Smooth muscle cell (in vitro differentiated cells): ENCODE measurements around the gene ITGB2. TPM values are rescaled to one million over a fixed set of nuclear protein-coding genes. Genes with fewer than 3 reads are reported as not detected.

Source experiments
- DNase-seq: peaks from one replicate; lab custom pipeline; 2025; ENCODE audit not compliant: unreplicated experiment; lab: John Stamatoyannopoulos, UW
- H2AFZ ChIP-seq: fragments of 200-600 bp; sonication (generic); 2 replicates; pipeline ENCODE4 v1.6.0; 2016; ENCODE audit warnings: antibody characterized with exemption, low read depth, mild to moderate bottlenecking
- H3F3A ChIP-seq: fragments of 200-600 bp; sonication (generic); 2 replicates; pipeline ENCODE4 v1.6.0; 2017; ENCODE audit warnings: antibody characterized with exemption, low read depth
- H3K27ac ChIP-seq: fragments of 200-600 bp; sonication (generic); 2 replicates; pipeline ENCODE4 v1.5.1; 2016; ENCODE audit warnings: low read depth, mild to moderate bottlenecking
- H3K27me3 ChIP-seq: fragments of 200-600 bp; sonication (generic); 2 replicates; pipeline ENCODE4 v1.6.1; 2016; ENCODE audit warnings: low read depth, mild to moderate bottlenecking
- H3K36me3 ChIP-seq: fragments of 200-600 bp; sonication (generic); 2 replicates; pipeline ENCODE4 v1.5.1; 2016; ENCODE audit warnings: low read depth
- H3K4me1 ChIP-seq: fragments of 200-600 bp; sonication (generic); 2 replicates; pipeline ENCODE4 v1.5.1; 2016; ENCODE audit warnings: low read depth
- H3K4me2 ChIP-seq: fragments of 200-600 bp; sonication (generic); 2 replicates; pipeline ENCODE4 v1.6.0; 2016; ENCODE audit warnings: mild to moderate bottlenecking
- H3K4me3 ChIP-seq: fragments of 200-600 bp; sonication (generic); 2 replicates; pipeline ENCODE4 v1.5.1; 2016; ENCODE audit warnings: mild to moderate bottlenecking
- H3K79me2 ChIP-seq: fragments of 200-600 bp; sonication (generic); 2 replicates; pipeline ENCODE4 v1.6.0; 2016; ENCODE audit warnings: low read depth, mild to moderate bottlenecking
- H3K9ac ChIP-seq: fragments of 200-600 bp; sonication (generic); 2 replicates; pipeline ENCODE4 v1.6.0; 2016; ENCODE audit warnings: low read depth
- H3K9me3 ChIP-seq: fragments of 200-600 bp; sonication (generic); replicated peaks from 2 replicates; pipeline ENCODE4 v1.5.1; 2016; ENCODE audit warnings: low read depth
- H4K20me1 ChIP-seq: fragments of 200-600 bp; sonication (generic); 2 replicates; pipeline ENCODE4 v1.6.0; 2016; ENCODE audit warnings: low read depth
- CTCF ChIP-seq: fragments of 200-600 bp; sonication (generic); IDR thresholded peaks from 2 replicates; pipeline ENCODE4 v1.5.1; 2017; ENCODE audit warnings: borderline replicate concordance, mild to moderate bottlenecking, antibody characterized with exemption; ENCODE audit not compliant: insufficient read depth, poor library complexity, severe bottlenecking
- WGBS: methylation state at CpG from one replicate; pipeline ENCODE4 v1.1.7; 2016; ENCODE audit warnings: low lambda C conversion rate; 5-methylcytosine and 5-hydroxymethylcytosine counted together
- polyA plus RNA-seq: library from polyadenylated mRNA; unstranded; fragments of >200 nt; fragmentation: Nextera tagmentation; extraction: Ambion mirVana; gene quantifications from 2 replicates; pipeline ENCODE4 v1.2.1, GENCODE V29; 2016
- total RNA-seq: library from RNA; depleted of rRNA; stranded (reverse); fragments of >200 nt; gene quantifications from 2 replicates; pipeline ENCODE4 v1.2.3, GENCODE V29; 2014

Gene ITGB2
- total and polyA plus RNA-seq, 2 experiments from 2014 or later, result 0.18 to 0.86 TPM

GRCh38 chr21:44901391-44902074, 19.2 kb downstream of the ITGB2 start:
- H3K27ac ChIP-seq, result no peak overlapping the region
- H3K9ac ChIP-seq, result no peak overlapping the region

GRCh38 chr21:44900559-44901251, 20.0 kb downstream of the ITGB2 start:
- no peak overlapping the region for H3K27ac ChIP-seq
- no peak overlapping the region for H3K4me2 ChIP-seq
- no peaks in the 10 kb centered on the region for H3K9me3 ChIP-seq
- no peaks in the 10 kb centered on the region for H3K36me3 ChIP-seq
- no peaks in the 10 kb centered on the region for H3K27me3 ChIP-seq
- H2AFZ ChIP-seq, result no peak overlapping the region
- no peaks in the 10 kb centered on the region for H3K4me1 ChIP-seq
- no peak overlapping the region for H3K9ac ChIP-seq
- no peak for DNase-seq
- 93% methylated on average over 26 of the region's 28 CpGs for WGBS
- no peak for TF ChIP-seq CTCF
- H3K4me3 ChIP-seq, result no peak overlapping the region
- H3F3A ChIP-seq, result no peaks in the 10 kb centered on the region
- no peaks in the 10 kb centered on the region for H4K20me1 ChIP-seq
- H3K79me2 ChIP-seq, result no peaks in the 10 kb centered on the region

More at GRCh38 chr21:44901391-44902074, 19.2 kb downstream of the ITGB2 start:
- H3K27me3 ChIP-seq, result no peaks in the 10 kb centered on the region
- no peaks in the 10 kb centered on the region for H4K20me1 ChIP-seq
- H3K36me3 ChIP-seq, result no peaks in the 10 kb centered on the region
- no peak for DNase-seq
- no peak for TF ChIP-seq CTCF
- no peak overlapping the region for H3K4me3 ChIP-seq
- no peaks in the 10 kb centered on the region for H3K9me3 ChIP-seq
- H3K4me2 ChIP-seq, result no peak overlapping the region
- no peaks in the 10 kb centered on the region for H3K4me1 ChIP-seq
- no peaks in the 10 kb centered on the region for H3K79me2 ChIP-seq
- 92% methylated on average over 27 of the region's 27 CpGs for WGBS
- no peak overlapping the region for H2AFZ ChIP-seq
- H3F3A ChIP-seq, result no peaks in the 10 kb centered on the region

- no peak for DNase-seq
- Histone ChIP-seq H3K9me3 (no peaks in the 10 kb centered on the region), H3K9ac (no peak overlapping the region), H3F3A (no peaks in the 10 kb centered on the region), H4K20me1 (no peaks in the 10 kb centered on the region), H3K79me2 (no peaks in the 10 kb centered on the region), H3K4me2 (no peak overlapping the region), H3K36me3 (no peaks in the 10 kb centered on the region), H3K27me3 (no peaks in the 10 kb centered on the region), H3K4me3 (no peak overlapping the region), H3K27ac (no peak overlapping the region), H3K4me1 (no peaks in the 10 kb centered on the region), H2AFZ (no peak overlapping the region)
- 89% methylated on average over 37 of the region's 37 CpGs for WGBS
- no peak for TF ChIP-seq CTCF
Measured at GRCh38 chr21:44899768-44900558, 20.7 kb downstream of the ITGB2 start.
